Activated T-cell treated with anti-CD3 and anti-CD28 coated beads for 48 hours (primary cell): Measurements from ENCODE around the gene HJV.
"Not testable (repeated sequence)": the region's sequence is repeated elsewhere in the genome, so short reads cannot be mapped to it uniquely, and the experiment has no call there.

Experiments used
- DNase-seq: peaks from one replicate; pipeline ENCODE4 v3.0.0-alpha.2; 2020; ENCODE audit warnings: low read depth

The HJV gene, protein sequence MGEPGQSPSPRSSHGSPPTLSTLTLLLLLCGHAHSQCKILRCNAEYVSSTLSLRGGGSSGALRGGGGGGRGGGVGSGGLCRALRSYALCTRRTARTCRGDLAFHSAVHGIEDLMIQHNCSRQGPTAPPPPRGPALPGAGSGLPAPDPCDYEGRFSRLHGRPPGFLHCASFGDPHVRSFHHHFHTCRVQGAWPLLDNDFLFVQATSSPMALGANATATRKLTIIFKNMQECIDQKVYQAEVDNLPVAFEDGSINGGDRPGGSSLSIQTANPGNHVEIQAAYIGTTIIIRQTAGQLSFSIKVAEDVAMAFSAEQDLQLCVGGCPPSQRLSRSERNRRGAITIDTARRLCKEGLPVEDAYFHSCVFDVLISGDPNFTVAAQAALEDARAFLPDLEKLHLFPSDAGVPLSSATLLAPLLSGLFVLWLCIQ

DNA sequence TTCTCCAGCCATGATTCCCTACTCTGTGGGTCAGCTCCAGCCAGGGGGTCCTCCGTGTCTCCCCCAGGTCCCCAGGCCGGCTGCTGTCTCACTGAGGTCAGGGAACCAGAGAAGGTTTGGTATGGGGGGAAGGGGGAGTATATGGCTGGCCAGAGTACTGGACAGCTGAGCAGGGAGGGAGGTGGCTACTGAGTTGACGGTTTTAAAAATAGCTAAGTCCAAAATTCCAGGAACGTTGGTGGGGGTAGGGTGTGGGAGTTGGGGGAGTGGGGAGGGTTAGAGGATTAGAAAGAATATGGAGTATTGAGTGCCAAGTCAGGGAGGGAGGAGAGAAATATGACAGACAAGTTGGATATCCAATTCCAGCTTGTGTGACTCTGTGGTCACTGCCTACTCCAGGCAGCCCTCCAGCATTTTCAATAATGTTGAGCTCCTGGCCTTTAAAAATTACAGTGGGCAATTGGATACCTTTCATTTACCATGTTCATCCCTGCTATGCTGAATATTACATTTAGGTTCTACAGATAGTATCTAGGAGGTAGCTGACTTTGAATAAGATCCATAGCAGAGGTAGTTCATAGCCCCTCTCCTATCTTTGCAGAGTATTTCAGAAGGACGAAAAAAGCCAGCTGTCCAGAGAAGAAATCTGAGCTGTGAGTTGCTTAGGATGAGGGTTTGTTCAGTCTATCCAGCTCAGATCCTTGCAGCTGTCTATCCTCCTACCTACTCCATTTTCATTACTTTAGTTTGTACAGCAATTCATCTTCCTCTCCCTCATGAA lies at the start of gene HJV:
HJV (minus strand) TSS at position 114 of the 781 bp plus-strand sequence. CDS start 1,504 bp downstream, outside the sequence.
- DNase-seq = no peak

DNA sequence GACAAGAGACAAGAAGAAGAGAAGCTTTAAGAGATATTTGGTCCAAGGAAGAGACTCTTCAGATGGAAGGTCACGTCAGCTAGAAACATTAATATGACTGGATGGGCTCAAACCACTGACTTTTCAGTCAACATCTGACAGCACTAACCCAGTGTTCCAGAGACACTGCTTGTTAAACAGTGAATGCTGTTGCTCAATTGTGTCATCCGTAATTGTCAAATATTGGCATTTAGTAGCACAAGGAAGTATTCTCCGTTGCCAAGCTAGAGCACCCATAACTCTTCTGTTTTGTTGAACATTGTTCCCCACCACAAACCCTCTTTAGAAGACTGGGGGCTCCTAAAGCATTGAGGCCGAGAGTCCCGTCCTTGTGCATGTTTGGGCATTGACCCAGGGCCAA lies 37.6 kb upstream of the HJV start:
- DNase-seq = not testable (repeated sequence)

DNA sequence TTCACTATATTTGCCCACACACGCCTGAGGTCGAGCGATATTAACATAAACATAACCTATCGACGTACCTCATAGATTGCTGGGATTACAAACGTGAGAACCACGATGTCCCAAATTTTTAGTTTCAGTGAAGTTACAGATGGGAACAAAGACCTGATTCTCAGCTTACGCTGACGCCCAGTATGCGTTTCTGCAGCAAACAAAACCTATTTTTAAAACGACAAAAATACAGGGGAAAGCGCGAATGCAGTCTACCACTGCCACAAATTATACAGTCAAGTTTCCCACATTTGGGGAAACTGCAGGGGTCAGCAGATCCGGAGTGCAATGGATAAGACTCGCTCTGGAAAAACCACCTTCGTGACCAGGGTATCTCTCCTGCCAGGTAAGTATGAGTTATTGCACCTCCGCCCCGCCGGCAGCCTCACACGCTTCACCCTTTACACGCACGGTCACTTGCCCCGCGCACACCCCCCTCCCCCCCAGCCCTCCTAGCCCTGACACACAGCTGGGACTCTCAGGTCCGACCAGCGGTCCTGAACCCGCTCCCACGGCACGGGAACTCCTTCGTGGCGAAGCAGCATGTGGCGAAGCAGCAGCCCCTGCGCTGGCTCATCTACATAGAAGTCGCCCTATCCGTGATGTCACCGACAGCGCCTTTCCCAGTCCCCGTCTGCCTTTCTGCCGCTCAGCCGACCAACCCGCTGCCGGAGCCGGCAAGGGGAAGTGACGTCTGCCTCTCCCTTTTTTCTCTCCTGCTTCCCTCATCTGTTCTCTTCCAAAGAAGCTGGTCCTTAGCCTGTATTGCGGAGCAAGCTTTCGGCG lies 30.5 kb upstream of the HJV start:
- peak; percentile 70 for DNase-seq

DNA sequence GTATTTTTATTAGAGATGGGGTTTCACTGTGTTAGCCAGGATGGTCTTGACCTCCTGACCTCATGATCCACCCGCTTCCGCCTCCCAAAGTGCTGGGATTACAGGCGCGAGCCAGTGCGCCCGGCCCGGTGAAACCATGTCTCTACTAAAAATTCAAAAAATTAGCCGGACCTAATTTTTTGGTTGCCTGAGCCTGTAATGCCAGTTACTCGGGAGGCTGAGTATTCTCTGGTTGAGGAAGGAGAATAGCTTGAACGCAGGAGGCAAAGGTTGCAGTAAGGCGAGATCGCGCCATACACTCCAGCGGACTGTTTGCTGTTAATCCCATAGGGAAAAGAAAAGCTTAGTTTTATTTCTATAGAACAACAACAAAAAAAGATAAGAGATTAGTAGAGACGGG lies 29.9 kb upstream of the HJV start:
- DNase-seq = no peak

DNA sequence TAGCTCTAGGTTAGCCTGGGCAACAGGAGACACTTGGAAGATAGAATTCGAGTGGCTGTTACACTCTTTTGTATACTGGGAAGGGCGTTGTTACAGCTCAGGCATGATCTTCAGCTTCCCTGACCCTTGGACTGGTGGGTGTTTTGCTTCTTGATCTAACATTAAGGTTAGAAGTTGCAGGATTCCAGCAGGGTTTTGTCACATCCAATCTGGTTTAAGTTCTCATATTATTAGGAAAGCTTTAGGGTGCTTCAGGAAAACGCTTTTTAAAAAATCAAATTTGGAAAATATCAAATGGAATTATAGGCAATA lies 29.1 kb upstream of the HJV start:
- DNase-seq = not testable (repeated sequence)

DNA sequence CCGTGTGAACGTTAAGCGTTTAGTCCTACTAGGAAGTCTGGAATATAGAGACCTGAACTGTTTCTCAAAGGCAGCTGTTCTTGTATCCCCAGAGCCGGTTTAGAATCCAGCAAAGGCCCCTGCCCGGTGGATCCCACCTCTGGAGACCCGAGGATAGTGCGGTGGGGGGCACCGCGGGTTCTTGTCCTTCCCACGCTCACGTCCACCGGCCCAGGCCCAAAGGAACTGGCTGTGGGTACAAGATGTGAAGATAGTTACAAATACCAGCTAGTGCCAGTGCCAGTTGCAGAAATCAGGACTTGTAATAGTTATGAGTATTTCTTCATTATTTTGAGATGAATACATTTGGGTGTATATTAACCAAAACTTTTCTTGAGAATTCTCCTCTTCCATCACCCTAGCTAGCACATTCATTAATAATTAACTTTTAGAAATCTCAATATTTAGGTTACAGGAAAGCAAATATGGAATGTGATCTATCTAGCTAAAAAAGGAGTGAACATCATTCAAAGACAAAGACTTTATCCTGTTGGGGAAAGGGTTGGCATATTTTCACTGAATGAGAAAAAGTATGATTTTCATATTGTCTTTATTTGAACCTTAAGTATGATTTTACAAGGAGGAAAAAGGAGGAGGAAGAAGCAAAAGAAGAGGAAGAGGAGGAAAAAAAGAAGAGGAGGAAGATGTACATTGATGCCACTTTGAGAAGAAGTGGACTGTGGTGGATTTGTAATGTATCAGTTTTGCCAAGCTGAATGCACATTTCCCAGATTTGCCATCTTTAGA lies 28.5 kb upstream of the HJV start:
- DNase-seq = not testable (repeated sequence)

DNA sequence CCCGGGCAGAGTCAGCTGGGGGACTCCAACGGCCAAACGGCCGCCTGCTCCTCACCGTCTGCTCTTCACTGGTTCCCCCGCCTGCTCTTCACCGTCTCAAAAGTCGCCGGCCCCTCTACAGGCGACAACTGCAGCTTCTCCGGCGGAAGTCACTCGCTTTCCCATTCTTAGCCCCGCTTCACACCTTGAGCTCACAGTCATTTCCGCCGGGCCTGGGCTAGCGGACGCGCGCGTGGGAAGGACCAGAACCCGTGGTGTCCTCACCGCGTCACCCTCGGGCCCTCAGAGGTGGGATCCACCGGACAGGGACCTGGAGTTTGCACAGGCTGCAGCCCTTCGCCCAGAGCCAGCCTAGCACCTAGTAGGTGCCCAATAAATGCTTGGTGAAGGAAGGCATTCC lies 27.9 kb upstream of the HJV start:
- no peak for DNase-seq

DNA sequence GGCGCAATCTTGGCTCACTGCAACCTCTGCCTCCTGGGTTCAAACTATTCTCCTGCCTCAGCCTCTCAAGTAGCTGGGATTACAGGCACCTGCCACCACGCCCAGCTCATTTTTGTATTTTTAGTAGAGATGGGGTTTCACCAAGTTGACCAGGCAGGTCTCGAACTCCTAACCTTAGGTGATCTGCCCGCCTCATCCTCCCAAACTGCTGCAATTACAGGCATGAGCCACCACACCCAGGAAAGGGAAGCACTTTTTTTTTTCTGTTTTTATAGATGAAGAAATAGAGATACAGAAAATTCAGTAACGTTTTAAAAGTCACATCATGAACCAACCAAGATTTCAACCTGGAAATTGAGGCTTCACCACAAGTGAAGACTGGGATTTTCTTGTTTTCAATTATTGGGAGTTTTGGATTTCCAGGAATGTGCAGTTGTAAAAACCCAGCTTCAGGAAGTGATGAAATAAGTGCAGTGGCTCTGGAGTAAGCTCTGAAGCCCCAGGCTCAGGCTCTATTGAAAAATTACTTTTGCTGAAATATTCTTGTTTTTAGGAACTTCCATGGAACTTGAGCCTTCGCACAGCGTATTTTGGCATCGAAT lies 27.1 kb upstream of the HJV start:
- not testable (repeated sequence) for DNase-seq

DNA sequence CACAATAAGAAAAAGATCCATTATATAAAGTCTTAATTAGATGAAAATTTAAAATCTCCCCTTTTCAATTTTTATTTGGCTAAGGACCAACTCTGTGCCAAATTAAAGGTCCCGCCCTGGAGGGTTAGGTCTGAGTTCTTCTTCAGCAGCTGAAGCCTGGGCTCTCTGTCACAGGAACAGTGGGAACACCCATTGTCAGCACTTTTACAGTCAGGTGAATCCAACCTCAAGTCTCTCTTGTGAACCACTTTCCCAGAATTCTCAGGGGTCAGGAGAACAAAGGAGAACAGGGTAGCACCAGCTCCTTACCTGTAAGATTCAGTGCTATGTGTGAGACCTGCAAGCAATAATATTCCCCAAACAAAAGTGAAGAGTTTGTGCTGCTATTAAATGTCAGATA lies 25.1 kb upstream of the HJV start:
- no peak for DNase-seq

DNA sequence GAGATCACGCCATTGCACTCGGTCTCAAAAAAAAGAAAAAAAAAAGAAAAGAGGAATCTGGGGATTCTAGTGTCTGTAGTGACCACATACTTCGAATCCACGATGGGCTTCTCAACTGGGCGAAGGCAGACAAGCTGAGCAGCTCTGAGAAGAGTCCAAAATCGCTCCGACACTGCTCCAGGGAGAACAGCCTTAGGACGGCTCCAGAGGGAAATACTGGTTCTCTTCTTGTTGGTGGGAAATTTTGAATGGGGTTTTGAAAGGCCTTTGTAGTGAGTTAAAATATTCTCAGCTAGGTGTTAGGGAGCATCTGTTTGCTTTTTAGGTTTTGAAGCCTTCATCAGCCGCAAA lies 18.3 kb upstream of the HJV start:
- DNase-seq = no peak

DNA sequence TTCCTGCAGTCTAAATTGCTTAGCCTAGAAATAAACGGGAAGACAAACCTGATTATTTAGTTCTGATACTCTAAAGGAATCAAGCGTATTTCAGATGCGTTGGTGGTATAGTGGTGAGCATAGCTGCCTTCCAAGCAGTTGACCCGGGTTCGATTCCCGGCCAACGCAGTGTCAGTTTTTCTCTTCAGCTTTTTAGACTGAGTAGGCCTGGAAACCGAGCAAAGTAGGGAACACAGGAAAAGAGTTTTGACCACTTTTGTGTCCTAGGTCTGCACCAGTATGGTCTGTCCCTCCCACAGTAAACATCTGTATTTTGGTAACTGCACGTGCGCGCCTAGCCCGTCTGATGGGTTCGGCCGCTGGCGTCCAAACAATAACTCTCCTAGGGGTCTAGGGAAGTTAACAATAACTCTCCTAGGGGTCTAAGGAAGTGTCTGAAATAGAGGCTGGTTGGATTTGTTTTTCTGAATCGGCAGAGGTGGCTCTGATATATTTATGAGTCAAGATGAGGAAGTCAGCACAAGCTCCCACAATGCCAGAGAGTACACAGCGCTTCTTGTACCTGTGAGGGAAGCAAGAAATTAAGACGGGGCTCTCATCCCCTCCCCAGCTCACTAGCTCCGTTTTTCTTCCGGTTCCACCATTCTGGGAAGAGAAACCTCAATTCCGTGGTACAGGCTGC lies 15.6 kb upstream of the HJV start:
- DNase-seq = peak; percentile 73

DNA sequence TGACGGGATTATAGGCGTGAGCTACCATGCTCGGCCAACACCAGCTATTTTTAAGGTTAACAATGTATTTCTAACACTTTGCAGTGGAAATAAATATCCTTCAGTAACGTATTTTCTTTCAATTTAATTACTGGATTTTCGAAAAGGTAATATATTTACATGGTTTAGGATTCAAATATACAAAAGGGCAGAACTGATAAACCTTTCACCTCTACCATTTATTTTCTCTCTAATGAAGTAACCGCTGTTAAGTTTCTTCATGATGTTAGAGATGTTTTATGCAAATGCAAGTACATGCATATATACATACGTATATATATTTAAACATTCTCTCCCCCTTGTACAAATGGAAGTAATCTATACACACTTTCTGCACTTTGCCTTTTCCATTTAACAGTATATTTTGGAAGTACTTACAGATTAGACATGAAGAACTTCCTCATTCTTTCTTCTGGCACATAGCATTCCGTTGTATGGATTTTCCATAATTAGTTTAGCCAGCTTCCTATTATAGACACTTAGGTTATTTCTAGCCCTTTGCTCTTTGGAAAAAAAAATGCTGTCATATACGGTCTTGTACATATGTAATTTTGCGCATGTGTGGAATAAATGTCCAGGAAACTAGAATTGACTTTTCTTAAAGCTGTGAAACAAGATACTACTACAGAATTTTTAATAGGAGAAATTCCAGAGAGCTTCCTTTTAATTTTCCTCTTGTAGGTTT lies 14.9 kb upstream of the HJV start:
- no peak for DNase-seq

DNA sequence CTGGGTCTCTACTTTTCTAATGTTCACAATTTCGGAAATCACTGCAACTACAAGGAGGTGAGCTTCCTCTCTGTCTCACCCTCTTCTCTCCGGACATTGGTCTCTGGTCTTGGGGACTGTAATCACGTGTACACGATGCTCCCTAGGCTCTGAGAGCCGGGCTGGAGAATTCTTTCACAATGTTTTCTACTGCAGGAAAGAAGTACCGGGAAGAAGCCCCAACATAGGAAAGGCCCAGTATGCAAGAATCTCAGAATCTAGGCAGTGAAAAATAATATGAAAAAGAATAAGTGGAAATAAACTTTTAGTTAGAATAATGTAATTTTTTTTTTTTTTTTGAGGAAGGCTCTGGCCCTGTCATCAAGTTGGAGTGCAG lies 13.5 kb upstream of the HJV start:
- no peak for DNase-seq

DNA sequence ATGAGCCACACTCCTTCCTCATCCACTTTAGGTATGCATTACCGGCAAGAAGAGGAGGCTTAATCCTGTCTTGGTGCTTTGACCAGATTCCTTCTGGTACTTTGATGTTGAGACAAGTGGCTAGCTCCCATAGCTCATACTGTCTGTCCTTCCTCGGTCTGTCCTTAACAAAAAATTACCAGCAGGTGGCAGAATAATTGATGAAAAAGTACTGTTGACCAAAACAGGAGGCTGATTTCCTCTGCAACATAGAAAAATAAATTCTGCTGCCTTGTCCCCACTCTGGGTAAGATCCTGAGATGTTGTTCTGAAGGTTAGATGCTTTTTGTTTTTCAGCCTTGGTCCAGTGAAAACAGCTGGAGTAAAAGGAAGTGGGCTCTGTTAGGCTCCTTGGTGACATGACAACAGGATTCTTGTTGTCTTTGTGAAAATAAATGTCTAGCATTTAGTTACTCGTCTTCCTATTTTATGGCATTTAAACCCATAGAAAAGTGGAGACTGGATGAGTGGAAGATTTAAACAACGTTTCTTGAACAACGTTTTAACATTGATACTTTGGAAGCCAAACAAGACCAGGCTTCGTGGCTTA lies 11.2 kb upstream of the HJV start:
- DNase-seq = no peak

DNA sequence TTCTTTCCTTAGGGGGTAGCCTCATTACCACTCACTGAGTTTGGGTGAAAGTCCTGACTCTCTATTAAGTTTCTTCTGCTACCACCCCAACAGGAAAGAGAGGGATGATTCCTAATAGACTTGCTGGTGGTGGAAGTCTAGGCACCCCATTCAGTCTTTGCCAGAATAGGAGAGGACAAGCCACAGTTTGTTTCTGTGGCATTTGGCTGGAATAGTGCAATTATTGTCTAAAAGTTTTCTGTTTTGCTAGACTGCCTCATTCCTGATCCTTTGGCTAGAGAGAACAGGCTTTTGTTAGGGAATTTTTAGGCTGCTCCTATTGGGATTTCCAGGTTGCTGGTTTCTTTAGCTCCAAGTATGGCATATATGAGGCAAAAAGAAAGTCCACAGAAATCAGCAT lies 9.9 kb upstream of the HJV start:
- DNase-seq = no peak

DNA sequence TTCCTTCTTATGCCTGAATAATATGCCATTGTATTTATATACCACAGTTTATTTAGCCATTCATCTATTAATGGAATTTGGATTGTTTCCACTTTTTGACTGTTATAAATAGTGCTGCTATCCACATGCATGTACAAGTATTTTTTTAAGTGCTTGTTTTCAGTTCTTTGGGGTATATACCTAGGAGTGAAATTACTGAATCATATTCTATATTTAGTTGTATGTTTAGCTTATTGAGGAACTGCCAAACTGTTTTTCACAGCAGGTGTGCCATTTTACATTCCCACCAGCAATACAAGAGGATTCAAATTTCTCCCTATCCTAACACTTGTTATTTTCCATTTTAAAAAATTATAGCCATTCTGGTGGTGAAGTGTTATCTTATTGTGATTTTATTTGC lies 7.6 kb upstream of the HJV start:
- DNase-seq = no peak

DNA sequence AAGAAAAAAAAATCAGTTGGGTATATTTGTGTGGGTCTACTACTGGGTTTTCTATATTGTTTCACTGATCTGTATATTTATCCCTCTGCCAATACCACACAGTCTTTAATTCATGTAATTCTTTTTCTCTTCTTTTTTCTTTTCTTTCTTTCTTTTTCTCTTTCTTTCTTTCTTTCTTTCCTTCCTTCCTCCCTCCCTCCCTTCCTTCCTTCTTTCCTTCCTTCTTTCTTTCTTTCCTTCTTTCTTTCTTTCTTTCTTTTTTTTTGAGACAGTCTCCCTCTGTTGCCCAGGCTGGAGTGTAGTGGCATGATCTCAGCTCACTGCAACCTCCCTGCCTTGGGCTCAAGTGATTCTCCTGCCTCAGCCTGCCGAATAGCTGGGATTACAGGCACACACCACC lies 5.1 kb upstream of the HJV start:
- DNase-seq = not testable (repeated sequence)

DNA sequence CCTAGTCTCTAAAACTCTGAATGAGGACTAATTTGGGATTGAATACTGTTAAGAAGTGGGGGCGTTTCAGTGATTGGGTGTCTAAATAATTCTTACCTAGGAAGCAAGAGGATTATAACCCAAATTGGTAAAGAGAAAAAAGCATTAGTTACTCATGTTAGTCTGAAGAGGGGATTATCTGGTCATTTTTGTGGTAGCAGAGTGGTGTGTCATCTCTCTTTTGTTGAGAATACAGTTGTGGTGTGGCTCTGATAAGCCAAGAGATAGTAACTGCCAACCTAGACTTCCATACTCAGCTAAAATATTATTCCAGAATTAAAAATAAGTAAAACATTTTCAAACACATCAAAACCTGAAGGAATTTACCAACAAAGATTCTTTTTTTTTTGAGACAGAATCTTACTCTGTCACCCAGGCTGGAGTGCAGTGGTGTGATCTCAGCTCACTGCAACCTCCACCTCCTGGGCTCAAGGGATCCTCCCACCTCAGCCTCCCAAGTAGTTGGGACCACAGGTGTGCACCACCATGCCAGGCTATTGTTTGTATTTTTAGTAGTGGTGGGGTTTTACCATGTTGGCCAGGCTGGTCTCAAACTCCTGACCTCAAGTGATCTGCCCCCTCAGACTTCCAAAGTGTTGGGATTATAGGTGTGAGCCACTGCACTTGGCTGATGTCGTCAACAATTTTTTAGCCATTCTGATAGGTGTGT lies 4.4 kb upstream of the HJV start:
- DNase-seq = not testable (repeated sequence)

DNA sequence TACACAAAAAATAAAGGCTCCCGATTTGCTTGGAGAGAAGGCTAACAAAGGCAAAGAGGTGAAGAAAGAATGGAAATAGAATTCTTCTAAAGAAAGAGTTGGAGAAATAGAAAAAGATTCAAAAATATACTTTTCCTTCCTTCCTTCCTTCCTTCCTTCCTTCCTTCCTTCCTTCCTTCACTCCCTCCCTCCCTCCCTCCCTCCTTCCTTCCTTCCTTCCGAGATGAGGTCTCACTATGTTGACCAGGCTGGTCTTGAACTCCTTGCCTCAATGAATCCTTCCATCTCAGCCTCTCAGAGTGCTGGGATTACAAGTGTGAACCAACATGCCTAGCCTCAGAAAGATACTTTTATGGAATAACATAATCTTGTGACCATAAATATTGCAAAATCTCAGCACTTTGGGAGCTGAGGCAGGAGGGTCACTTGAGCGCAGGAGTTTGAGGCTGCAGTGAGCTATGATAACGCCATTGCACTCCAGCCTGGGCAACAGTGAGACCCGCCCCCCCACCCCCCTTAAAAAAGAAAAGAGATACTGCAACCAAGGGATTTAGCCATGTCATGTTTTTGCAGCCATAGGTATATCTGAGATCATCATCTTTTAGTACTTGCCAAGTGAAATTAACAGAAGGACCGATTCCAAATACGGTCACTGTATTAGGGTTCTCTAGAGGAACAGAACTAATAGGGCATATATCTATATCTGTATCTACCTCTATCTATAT lies 1.0 kb upstream of the HJV start:
- no peak for DNase-seq
